Measurements from ENCODE around the gene SOX11.

Gene SOX11

DNA sequence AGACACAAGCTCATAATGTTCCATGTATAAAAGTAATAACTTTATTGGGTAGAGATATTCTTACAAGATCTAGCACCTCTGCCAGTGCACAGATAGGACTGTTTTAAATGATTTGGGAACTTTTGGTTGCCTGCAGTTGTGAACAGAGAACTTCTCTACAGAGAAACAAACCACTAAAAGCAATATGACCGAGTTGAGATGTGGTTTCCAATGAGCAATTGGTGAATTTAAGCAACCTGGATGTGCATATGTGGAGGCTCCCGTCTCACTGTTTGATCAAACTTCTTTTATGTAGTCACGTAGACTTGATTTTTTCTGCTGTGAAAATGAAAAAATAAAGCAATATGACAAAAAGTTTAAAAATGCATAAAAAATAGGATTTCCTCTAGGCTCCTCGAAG lies 7.8 kb downstream of the SOX11 start:
- H3K4me1 ChIP-seq (ENCODE audit: control insufficient read depth, insufficient read depth, low read length, poor library complexity, severe bottlenecking) = no peaks in the 10 kb centered on the region
- H3K4me3 ChIP-seq (ENCODE audit: extremely low read depth, insufficient read depth, low read length, poor library complexity, severe bottlenecking) = no peak overlapping the region
- H3K9me3 ChIP-seq (ENCODE audit: control insufficient read depth, low read length) = no peaks in the 10 kb centered on the region
- peaks cover 40% of the 10 kb centered on the region for H3K36me3 ChIP-seq (ENCODE audit: control insufficient read depth, insufficient read depth, low read length)
- WGBS, 2 experiments (ENCODE audit: insufficient coverage in 2 of 2) = 80 to 100% methylated on average over 1 to 2 of the region's 4 CpGs
- no peak overlapping the region for H3K27ac ChIP-seq (ENCODE audit: low read depth, low read length, severe bottlenecking)

GRCh38 chr2:5700551-5700950 lies 8.4 kb downstream of the SOX11 start:
- Histone ChIP-seq H3K4me1 (ENCODE audit: control insufficient read depth, insufficient read depth, low read length, poor library complexity, severe bottlenecking) (no peaks in the 10 kb centered on the region), H3K27ac (ENCODE audit: low read depth, low read length, severe bottlenecking) (no peak overlapping the region), H3K9me3 (ENCODE audit: control insufficient read depth, low read length) (no peaks in the 10 kb centered on the region), H3K4me3 (ENCODE audit: extremely low read depth, insufficient read depth, low read length, poor library complexity, severe bottlenecking) (no peak overlapping the region), H3K36me3 (ENCODE audit: control insufficient read depth, insufficient read depth, low read length) (peaks cover 38% of the 10 kb centered on the region)
- 89 to 95% methylated on average over 4 of the region's 5 CpGs for WGBS, 2 experiments (ENCODE audit: insufficient coverage in 2 of 2)

DNA sequence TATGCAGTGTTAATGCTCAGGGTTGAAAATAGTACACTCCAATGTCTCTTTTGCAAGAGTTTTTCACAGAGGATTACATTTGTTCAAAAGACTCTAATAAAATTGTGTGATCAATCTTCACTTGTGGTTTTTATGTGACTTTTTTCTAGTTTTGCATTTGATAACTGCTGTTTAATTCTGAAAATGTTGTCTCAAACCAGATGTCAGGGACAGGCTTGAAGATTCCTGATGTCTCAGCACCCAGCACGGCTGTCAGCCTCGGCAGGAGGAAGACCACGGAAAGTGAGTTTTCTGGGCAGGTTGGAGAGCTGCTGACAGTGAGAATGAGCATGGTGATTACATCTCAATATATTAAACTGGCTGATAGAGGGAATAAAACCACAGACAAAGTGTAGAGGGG lies 9.1 kb downstream of the SOX11 start:
- no peaks in the 10 kb centered on the region for H3K9me3 ChIP-seq (ENCODE audit: control insufficient read depth, low read length)
- H3K4me1 ChIP-seq (ENCODE audit: control insufficient read depth, insufficient read depth, low read length, poor library complexity, severe bottlenecking) = no peaks in the 10 kb centered on the region
- 71 to 77% methylated on average over 1 to 3 of the region's 3 CpGs for WGBS, 2 experiments (ENCODE audit: insufficient coverage in 2 of 2)
- peaks cover 35% of the 10 kb centered on the region for H3K36me3 ChIP-seq (ENCODE audit: control insufficient read depth, insufficient read depth, low read length)
- no peak overlapping the region for H3K27ac ChIP-seq (ENCODE audit: low read depth, low read length, severe bottlenecking)
- H3K4me3 ChIP-seq (ENCODE audit: extremely low read depth, insufficient read depth, low read length, poor library complexity, severe bottlenecking) = no peak overlapping the region

DNA sequence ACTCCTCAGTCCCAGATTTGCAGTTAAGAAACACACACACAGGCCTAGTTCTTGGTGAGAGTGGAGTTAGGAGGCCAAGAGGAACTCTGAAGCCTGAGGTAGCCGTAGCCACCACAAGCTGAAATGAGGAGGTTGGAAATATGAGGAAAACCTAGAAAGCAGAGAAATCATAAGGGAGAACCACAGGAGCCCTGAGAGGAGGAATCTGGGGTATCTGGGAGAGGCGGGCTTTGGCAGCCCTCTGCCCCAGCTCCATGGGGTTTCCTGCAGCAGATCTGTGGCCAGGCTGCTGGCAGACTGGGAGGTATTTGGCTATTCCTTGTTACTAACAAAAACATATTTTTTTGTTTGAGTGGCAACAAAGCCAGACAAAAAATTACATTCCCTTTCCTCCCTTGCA lies 11.0 kb downstream of the SOX11 start:
- Histone ChIP-seq H3K4me1 (ENCODE audit: control insufficient read depth, insufficient read depth, low read length, poor library complexity, severe bottlenecking) (no peaks in the 10 kb centered on the region), H3K4me3 (ENCODE audit: extremely low read depth, insufficient read depth, low read length, poor library complexity, severe bottlenecking) (no peak overlapping the region), H3K27ac (ENCODE audit: low read depth, low read length, severe bottlenecking) (no peak overlapping the region), H3K36me3 (ENCODE audit: control insufficient read depth, insufficient read depth, low read length) (peaks cover 35% of the 10 kb centered on the region), H3K9me3 (ENCODE audit: control insufficient read depth, low read length) (no peaks in the 10 kb centered on the region)
- 64% methylated on average over 1 of the region's 2 CpGs; no CpG with 5 or more reads in 1 of the 2 experiments for WGBS, 2 experiments (ENCODE audit: insufficient coverage in 2 of 2)

GRCh38 chr2:5705490-5705889 lies 13.3 kb downstream of the SOX11 start:
- Histone ChIP-seq H3K4me1 (ENCODE audit: control insufficient read depth, insufficient read depth, low read length, poor library complexity, severe bottlenecking) (no peaks in the 10 kb centered on the region), H3K9me3 (ENCODE audit: control insufficient read depth, low read length) (no peaks in the 10 kb centered on the region), H3K36me3 (ENCODE audit: control insufficient read depth, insufficient read depth, low read length) (peaks cover 31% of the 10 kb centered on the region), H3K27ac (ENCODE audit: low read depth, low read length, severe bottlenecking) (no peak overlapping the region), H3K4me3 (ENCODE audit: extremely low read depth, insufficient read depth, low read length, poor library complexity, severe bottlenecking) (no peak overlapping the region)
- 85 to 91% methylated on average over 4 of the region's 4 CpGs for WGBS, 2 experiments (ENCODE audit: insufficient coverage in 2 of 2)

- H3K4me3 ChIP-seq (ENCODE audit: extremely low read depth, insufficient read depth, low read length, poor library complexity, severe bottlenecking) = no peak overlapping the region
- peaks cover 19% of the 10 kb centered on the region for H3K36me3 ChIP-seq (ENCODE audit: control insufficient read depth, insufficient read depth, low read length)
- no peaks in the 10 kb centered on the region for H3K4me1 ChIP-seq (ENCODE audit: control insufficient read depth, insufficient read depth, low read length, poor library complexity, severe bottlenecking)
- WGBS, 2 experiments (ENCODE audit: insufficient coverage in 2 of 2) = 94 to 96% methylated on average over 56 of the region's 56 CpGs
- no peak overlapping the region for H3K27ac ChIP-seq (ENCODE audit: low read depth, low read length, severe bottlenecking)
- no peaks in the 10 kb centered on the region for H3K9me3 ChIP-seq (ENCODE audit: control insufficient read depth, low read length)
Observed at GRCh38 chr2:5706717-5707455, 14.7 kb downstream of the SOX11 start.

DNA sequence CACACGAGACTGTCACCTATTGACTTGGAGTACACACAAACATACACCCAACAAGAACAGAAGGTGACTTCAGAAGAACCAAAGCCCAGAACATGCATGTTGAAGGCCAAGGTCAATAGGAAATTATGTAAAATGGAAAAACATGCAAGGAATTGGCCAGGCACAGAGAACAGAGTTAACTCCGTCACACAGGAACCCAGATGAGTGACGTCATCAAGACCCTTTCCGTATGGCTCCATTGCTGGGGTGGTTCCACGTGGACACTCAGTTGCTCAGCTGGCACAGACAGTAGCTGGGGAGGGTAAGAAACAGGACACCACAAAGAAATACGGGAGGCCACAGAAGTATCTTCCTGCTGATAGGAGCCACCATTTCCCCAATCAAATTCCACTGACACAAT lies 18.4 kb downstream of the SOX11 start:
- H3K4me3 ChIP-seq (ENCODE audit: extremely low read depth, insufficient read depth, low read length, poor library complexity, severe bottlenecking) = no peak overlapping the region
- WGBS, 2 experiments (ENCODE audit: insufficient coverage in 2 of 2) = 89 to 90% methylated on average over 3 to 5 of the region's 6 CpGs
- no peaks in the 10 kb centered on the region for H3K4me1 ChIP-seq (ENCODE audit: control insufficient read depth, insufficient read depth, low read length, poor library complexity, severe bottlenecking)
- no peaks in the 10 kb centered on the region for H3K36me3 ChIP-seq (ENCODE audit: control insufficient read depth, insufficient read depth, low read length)
- H3K9me3 ChIP-seq (ENCODE audit: control insufficient read depth, low read length) = no peaks in the 10 kb centered on the region
- H3K27ac ChIP-seq (ENCODE audit: low read depth, low read length, severe bottlenecking) = no peak overlapping the region

DNA sequence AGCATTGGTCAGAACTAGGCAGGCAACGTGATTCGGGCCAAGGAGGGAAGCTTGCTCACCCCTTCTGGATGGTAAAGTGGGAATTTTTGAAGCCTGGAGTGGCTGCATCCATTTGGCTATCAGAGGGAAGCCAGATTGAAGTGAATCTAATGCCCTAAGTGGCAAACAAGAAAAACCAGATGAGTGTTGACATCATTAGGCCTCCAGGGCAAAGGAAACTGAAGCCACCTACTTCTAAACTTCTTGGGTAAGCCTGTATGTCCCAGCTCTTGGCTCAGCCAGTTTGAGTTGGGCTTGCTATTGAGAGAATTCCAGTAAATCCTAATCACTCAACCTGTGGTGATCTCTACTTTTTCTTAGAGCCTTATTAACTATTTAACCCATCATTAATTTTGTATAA lies 20.9 kb downstream of the SOX11 start:
- Histone ChIP-seq H3K27ac (ENCODE audit: low read depth, low read length, severe bottlenecking) (no peak overlapping the region), H3K4me1 (ENCODE audit: control insufficient read depth, insufficient read depth, low read length, poor library complexity, severe bottlenecking) (no peaks in the 10 kb centered on the region), H3K9me3 (ENCODE audit: control insufficient read depth, low read length) (no peaks in the 10 kb centered on the region), H3K4me3 (ENCODE audit: extremely low read depth, insufficient read depth, low read length, poor library complexity, severe bottlenecking) (no peak overlapping the region), H3K36me3 (ENCODE audit: control insufficient read depth, insufficient read depth, low read length) (no peaks in the 10 kb centered on the region)
- WGBS, 2 experiments (ENCODE audit: insufficient coverage in 2 of 2) = 64 to 82% methylated on average over 2 of the region's 2 CpGs

DNA sequence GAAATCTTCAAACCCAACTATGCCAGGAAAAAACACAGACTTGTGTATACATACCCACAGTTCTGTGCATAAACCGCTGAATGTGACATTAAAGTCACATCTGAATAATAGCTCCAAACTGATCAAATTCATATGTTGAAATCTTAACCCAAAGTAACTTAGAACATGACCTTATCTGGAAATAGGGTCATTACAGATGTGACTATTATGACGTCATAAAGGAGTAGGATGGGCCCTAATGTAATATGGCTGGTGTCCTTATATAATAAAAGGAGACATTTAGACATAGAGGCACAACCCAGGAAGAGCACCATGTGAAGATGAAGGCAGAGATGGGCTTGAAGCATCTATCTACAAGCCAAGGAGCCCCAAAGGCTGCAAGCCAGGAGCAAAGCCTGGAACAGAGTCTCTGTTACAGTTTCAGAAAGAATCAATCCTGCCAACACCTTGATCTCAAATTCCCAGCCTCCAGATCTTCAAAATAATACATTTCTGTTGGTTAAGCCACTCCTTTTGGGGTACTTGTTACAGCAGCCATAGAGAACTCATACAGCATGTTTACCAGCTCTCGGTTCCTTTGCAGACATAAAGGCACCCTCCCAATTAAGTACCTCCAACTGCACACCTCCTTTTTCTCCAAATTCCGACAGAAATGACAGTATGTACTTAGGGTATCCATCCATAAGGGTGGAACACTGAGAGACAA lies 27.6 kb downstream of the SOX11 start:
- 88 to 95% methylated on average over 1 to 2 of the region's 4 CpGs for WGBS, 2 experiments (ENCODE audit: insufficient coverage in 2 of 2)
- no peaks in the 10 kb centered on the region for H3K4me1 ChIP-seq (ENCODE audit: control insufficient read depth, insufficient read depth, low read length, poor library complexity, severe bottlenecking)
- no peak overlapping the region for H3K27ac ChIP-seq (ENCODE audit: low read depth, low read length, severe bottlenecking)
- H3K4me3 ChIP-seq (ENCODE audit: extremely low read depth, insufficient read depth, low read length, poor library complexity, severe bottlenecking) = no peak overlapping the region
- H3K9me3 ChIP-seq (ENCODE audit: control insufficient read depth, low read length) = peaks cover 6% of the 10 kb centered on the region
- no peaks in the 10 kb centered on the region for H3K36me3 ChIP-seq (ENCODE audit: control insufficient read depth, insufficient read depth, low read length)

- Histone ChIP-seq H3K4me3 (ENCODE audit: extremely low read depth, insufficient read depth, low read length, poor library complexity, severe bottlenecking) (no peak overlapping the region), H3K9me3 (ENCODE audit: control insufficient read depth, low read length) (peaks cover 6% of the 10 kb centered on the region), H3K4me1 (ENCODE audit: control insufficient read depth, insufficient read depth, low read length, poor library complexity, severe bottlenecking) (no peaks in the 10 kb centered on the region), H3K36me3 (ENCODE audit: control insufficient read depth, insufficient read depth, low read length) (no peaks in the 10 kb centered on the region), H3K27ac (ENCODE audit: low read depth, low read length, severe bottlenecking) (no peak overlapping the region)
- WGBS, 2 experiments (ENCODE audit: insufficient coverage in 2 of 2) = 89 to 100% methylated on average over 5 of the region's 7 CpGs
Observed at GRCh38 chr2:5720426-5720825, 28.2 kb downstream of the SOX11 start.

- Histone ChIP-seq H3K27ac (ENCODE audit: low read depth, low read length, severe bottlenecking) (no peak overlapping the region), H3K9me3 (ENCODE audit: control insufficient read depth, low read length) (peaks cover 6% of the 10 kb centered on the region), H3K4me1 (ENCODE audit: control insufficient read depth, insufficient read depth, low read length, poor library complexity, severe bottlenecking) (peaks cover 2% of the 10 kb centered on the region), H3K36me3 (ENCODE audit: control insufficient read depth, insufficient read depth, low read length) (no peaks in the 10 kb centered on the region), H3K4me3 (ENCODE audit: extremely low read depth, insufficient read depth, low read length, poor library complexity, severe bottlenecking) (no peak overlapping the region)
- 100% methylated on average over 1 to 3 of the region's 5 CpGs for WGBS, 2 experiments (ENCODE audit: insufficient coverage in 2 of 2)
Observed at GRCh38 chr2:5722236-5722635, 30.1 kb downstream of the SOX11 start.

Measured in mesodermal cell (in vitro differentiated cells).